K562 (cell line): ENCODE measurements around the gene RNASE8. TPM values are rescaled to one million over a fixed set of nuclear protein-coding genes. Genes with fewer than 3 reads are reported as not detected.

Source experiments
- E2F6 ChIP-seq, 2 experiments: IDR thresholded peaks; 2 replicates each; pipeline ENCODE4 v1.6.1; 2011; ENCODE audit warnings: borderline replicate concordance in 1 of 2, control low read depth in 1 of 2, low read depth in 1 of 2, low read length in 1 of 2, mild to moderate bottlenecking in 1 of 2, mixed read lengths in 1 of 2, moderate library complexity in 1 of 2; ENCODE audit not compliant: insufficient read depth in 1 of 2, insufficient read length in 1 of 2, poor library complexity in 1 of 2, severe bottlenecking in 1 of 2; ENCODE audit errors: extremely low read depth in 1 of 2
- ERF ChIP-seq: fragments of 450-650 bp; formaldehyde crosslinking; IDR thresholded peaks from 2 replicates; pipeline ENCODE4 v1.4.0; 2020; ENCODE audit warnings: mild to moderate bottlenecking, mixed read lengths
- HNRNPLL ChIP-seq: fragments of 200-400 bp; formaldehyde crosslinking; IDR thresholded peaks from 2 replicates; pipeline ENCODE4 v1.6.1; 2017; ENCODE audit warnings: low read length, low read depth, mild to moderate bottlenecking; ENCODE audit not compliant: poor library complexity, severe bottlenecking
- L3MBTL2 ChIP-seq: fragments of 450-650 bp; IDR thresholded peaks from 2 replicates; pipeline ENCODE4 v1.6.1; 2016; ENCODE audit warnings: mild to moderate bottlenecking, moderate library complexity
- PKNOX1 ChIP-seq: fragments of 450-650 bp; IDR thresholded peaks from 2 replicates; pipeline ENCODE4 v1.6.1; 2016
- PRDM10 ChIP-seq: fragments of 450-650 bp; IDR thresholded peaks from 2 replicates; pipeline ENCODE4 v1.6.1; 2018; ENCODE audit not compliant: partially characterized antibody
- RBM17 ChIP-seq: fragments of 200-400 bp; formaldehyde crosslinking; IDR thresholded peaks from 2 replicates; pipeline ENCODE4 v1.6.1; 2017; ENCODE audit warnings: low read depth, mild to moderate bottlenecking, low read length, borderline replicate concordance
- RREB1 ChIP-seq: fragments of 250-450 bp; sonication (Bioruptor Pico); IDR thresholded peaks from 2 replicates; pipeline ENCODE4 v1.4.0; 2020
- SETDB1 ChIP-seq: IDR thresholded peaks from one replicate; pipeline ENCODE4 v1.6.1; 2012; ENCODE audit warnings: low read length, control low read depth, inconsistent platforms
- TAF1 ChIP-seq: IDR thresholded peaks from 2 replicates; pipeline ENCODE4 v1.6.1; 2011; ENCODE audit warnings: mild to moderate bottlenecking, low read length, moderate library complexity; ENCODE audit not compliant: insufficient read depth, control insufficient read depth, severe bottlenecking; ENCODE audit errors: extremely low read depth
- TFAP4 ChIP-seq: sonication (generic); formaldehyde crosslinking; IDR thresholded peaks from 2 replicates; pipeline ENCODE4 v1.8.0; 2022; ENCODE audit warnings: missing genetic modification reagents, mild to moderate bottlenecking, moderate library complexity, borderline replicate concordance
- ZNF764 ChIP-seq: fragments of 250-450 bp; sonication (Bioruptor Pico); IDR thresholded peaks from 2 replicates; pipeline ENCODE4 v1.4.0; 2020; ENCODE audit warnings: low read depth, mild to moderate bottlenecking, moderate library complexity
- polyA plus RNA-seq, 8 experiments: library from polyadenylated mRNA; depleted of rRNA in 4 of 8; stranded (reverse) in 5 of 8; unstranded in 3 of 8; fragments of >200 nt; fragmentation: Nextera tagmentation in 2 of 8; fragmentation: Illumina TruSeq in 1 of 8; extraction: Ambion mirVana in 2 of 8; extraction: Trizol in 1 of 8; gene quantifications; 2 replicates each; pipeline versions ENCODE4 v1.2.1 to v1.2.3, GENCODE V29; 2011 to 2014; ENCODE audit warnings: inconsistent platforms in 1 of 8, missing spikeins in 1 of 8
- total RNA-seq, 7 experiments: library from RNA; depleted of rRNA in 6 of 7; stranded (reverse); fragments of >200 nt in 6 of 7; fragmentation: Illumina TruSeq in 2 of 7; extraction: Trizol in 2 of 7; gene quantifications; 2 replicates each; pipeline versions ENCODE4 v1.2.1 to v1.2.3, GENCODE V29; 2011 to 2021; ENCODE audit warnings: low replicate concordance in 1 of 7

Gene RNASE8
- total and polyA plus RNA-seq, 9 of the 15 experiments (the other 6 are each of a cell fraction or from before 2014, with no cell fraction given) = not detected

GRCh38 chr14:21024585-21025370 lies 32.8 kb upstream of the RNASE8 start, which contains the start of gene NDRG2 (continued):
- TF ChIP-seq PRDM10 = no peak
- TF ChIP-seq TFAP4 (CRISPR knock-in tag) = 0 out of 2 replicates have a peak, but pooled peaks have one; percentile 32
- TF ChIP-seq RBM17 = no peak
- TF ChIP-seq RREB1 = 0 out of 2 replicates have a peak, but pooled peaks have one; percentile 39
- no peak for TF ChIP-seq HNRNPLL
- TF ChIP-seq SETDB1 = no peak
- TF ChIP-seq ERF = no peak
- TF ChIP-seq L3MBTL2 = peak; percentile 42; the same call in 1 of the 2 replicates
- 0 out of 2 replicates have a peak, but pooled peaks have one; percentile 9 for TF ChIP-seq PKNOX1
- TF ChIP-seq TAF1 = peak; percentile 45
- no peak for TF ChIP-seq ZNF764 (CRISPR knock-in tag)
- peak in 1 of 2 experiments; percentile 42 for TF ChIP-seq E2F6 (IDR thresholded peaks at IDR 0.05; ENCODE audit: borderline replicate concordance in 1 of 2, extremely low read depth in 1 of 2, insufficient read depth in 1 of 2, insufficient read length in 1 of 2, low read depth in 1 of 2, low read length in 1 of 2, poor library complexity in 1 of 2, severe bottlenecking in 1 of 2)
